ENCODE measurements around the gene ACSM5. TPM values are rescaled to one million over a fixed set of nuclear protein-coding genes. Genes with fewer than 3 reads are reported as not detected.

ACSM5 gene
- total and polyA plus RNA-seq, 2 of the 8 experiments (the other 6 are each of a cell fraction or from before 2014, with no cell fraction given), result not detected

DNA sequence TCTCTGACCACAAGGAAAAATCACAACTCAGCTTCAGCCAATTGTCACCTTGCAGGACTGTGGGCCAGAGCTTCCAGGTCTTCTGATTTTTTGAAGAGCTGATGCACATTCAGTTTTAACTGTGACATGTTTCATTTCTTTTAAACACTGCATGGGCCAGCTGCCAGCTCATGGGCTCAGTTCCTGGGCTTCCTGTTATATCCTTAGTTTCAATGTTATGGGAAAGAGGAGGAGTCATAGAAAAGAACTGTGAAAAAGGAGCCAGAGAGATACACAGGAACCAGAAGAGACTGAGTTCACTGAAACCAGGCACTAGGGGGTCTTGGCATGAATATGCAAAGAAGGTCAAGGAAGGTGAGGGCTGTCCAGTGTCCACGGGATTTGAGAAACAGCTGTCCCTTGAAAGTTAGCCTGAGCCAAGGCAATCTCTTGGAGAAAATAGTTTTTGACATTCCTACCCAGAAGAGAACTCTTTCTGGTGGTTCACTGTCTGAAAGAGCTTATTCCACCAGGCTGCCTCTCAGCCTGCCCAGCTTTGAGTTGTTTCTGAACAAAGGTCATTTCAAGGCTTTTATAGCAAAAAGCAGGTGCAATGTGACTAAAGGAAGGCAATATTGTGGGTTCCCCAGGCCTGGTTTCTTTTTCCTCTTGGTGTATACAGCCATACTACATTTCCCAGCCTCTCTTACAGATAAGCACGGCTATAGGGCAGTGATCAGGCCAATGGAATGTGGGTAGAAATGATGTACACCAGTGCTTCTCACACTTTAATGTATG, 15.3 kb upstream of the ACSM5 start:
- peaks cover 0 to 4% of the 10 kb centered on the region in 2 experiments for H4K20me1 ChIP-seq (replicated peaks in 1 of 2; ENCODE audit: control insufficient read depth in 1 of 2, insufficient read depth in 2 of 2, low read length in 2 of 2)
- 84% methylated on average over 2 of the region's 2 CpGs; no CpG with 5 or more reads in 1 of the 2 experiments for WGBS, 2 experiments (ENCODE audit: extremely low coverage in 1 of 2, insufficient coverage in 1 of 2, insufficient read length in 1 of 2, insufficient replicate concordance in 2 of 2, low coverage in 1 of 2, low lambda C conversion rate in 2 of 2, missing lambda C conversion rate in 1 of 2)
- no peak overlapping the region for H3K14ac ChIP-seq (ENCODE audit: insufficient read length)
- no peak overlapping the region for H3K4me3 ChIP-seq (ENCODE audit: extremely low read depth in 1 of 4, insufficient read depth in 2 of 4, low read depth in 3 of 4, low read length in 4 of 4)
- H3K79me2 ChIP-seq (ENCODE audit: control insufficient read depth in 1 of 2, insufficient read depth in 2 of 2, low read length in 2 of 2), result no peaks in the 10 kb centered on the region
- H3K79me1 ChIP-seq (ENCODE audit: low read depth, low read length), result no peaks in the 10 kb centered on the region
- H2AFZ ChIP-seq (ENCODE audit: low read length), result no peak overlapping the region
- no peak overlapping the region for H3K9ac ChIP-seq (replicated peaks in 1 of 4; ENCODE audit: extremely low read depth in 1 of 4, low read depth in 3 of 4, low read length in 3 of 4)
- no peak overlapping the region for H2BK12ac ChIP-seq (ENCODE audit: low read depth, low read length)
- H3K4me1 ChIP-seq (replicated peaks in 1 of 4; ENCODE audit: control insufficient read depth in 3 of 4, insufficient read depth in 4 of 4, low read length in 3 of 4), result no peaks in the 10 kb centered on the region
- CTCF ChIA-PET (ENCODE audit: partially characterized antibody), result interaction anchor here (0.9 to 5.3 kb wide), 5 partner anchors 9 to 486 kb away, joined by 3 to 41 read pairs (median 3); no protein-coding TSS in a partner anchor
- H3K18ac ChIP-seq (ENCODE audit: extremely low read depth, low read length), result no peak overlapping the region
- H3K4me2 ChIP-seq (ENCODE audit: insufficient read depth in 1 of 2, low read depth in 2 of 2, low read length in 2 of 2), result no peak overlapping the region
- no peak overlapping the region for H4K5ac ChIP-seq (ENCODE audit: insufficient read length, low read depth, low read length)
- H2BK5ac ChIP-seq (ENCODE audit: low read depth, low read length), result no peak overlapping the region
- no peak overlapping the region for H3K23ac ChIP-seq (ENCODE audit: insufficient read length)
- no peak overlapping the region for H2BK20ac ChIP-seq (ENCODE audit: low read length)
- no peak overlapping the region for H3K27ac ChIP-seq (ENCODE audit: low read depth, low read length)
- no peak overlapping the region for H2BK120ac ChIP-seq (replicated peaks; ENCODE audit: low read depth, low read length)
- DNase-seq (ENCODE audit: low read depth in 1 of 2, low spot score in 2 of 2) (no peak), FAIRE-seq (no peak)
- H3K27me3 ChIP-seq (replicated peaks in 1 of 4; ENCODE audit: control insufficient read depth in 3 of 4, extremely low read depth in 1 of 4, insufficient read depth in 3 of 4, low read length in 3 of 4), result no peaks in the 10 kb centered on the region
- H3K9me3 ChIP-seq (ENCODE audit: insufficient read depth in 2 of 2, low read depth in 1 of 2, low read length in 1 of 2), result no peaks in the 10 kb centered on the region
- no peak overlapping the region for H2BK15ac ChIP-seq (ENCODE audit: low read length)
- POLR2A ChIA-PET (ENCODE audit: partially characterized antibody), result no interaction called here
- no peak overlapping the region for H3K56ac ChIP-seq (replicated peaks; ENCODE audit: insufficient read length, low read depth, low read length)
- no peaks in the 10 kb centered on the region for H3K36me3 ChIP-seq (ENCODE audit: control insufficient read depth in 2 of 4, insufficient read depth in 4 of 4, low read length in 3 of 4)
- no peak overlapping the region for H4K91ac ChIP-seq (replicated peaks; ENCODE audit: insufficient read length, low read length)
- H2AK5ac ChIP-seq (ENCODE audit: low read depth, low read length), result no peak overlapping the region
- TF ChIP-seq ASH2L (IDR thresholded peaks at IDR 0.05; ENCODE audit: low read length), result no peak
- no peak for TF ChIP-seq KDM5A (IDR thresholded peaks at IDR 0.05; ENCODE audit: low read length)
- TF ChIP-seq RNF2 (IDR thresholded peaks at IDR 0.05; ENCODE audit: borderline replicate concordance, low read depth, low read length, missing control alignments, poor library complexity, severe bottlenecking), result no peak
- no peak for TF ChIP-seq SAP30 (IDR thresholded peaks at IDR 0.05; ENCODE audit: insufficient read depth, insufficient replicate concordance, low read length)
- no peak for TF ChIP-seq CHD1 (IDR thresholded peaks at IDR 0.05; ENCODE audit: low read depth, low read length)
- no peak for TF ChIP-seq CBX5 (IDR thresholded peaks at IDR 0.05; ENCODE audit: low read depth, low read length)
- no peak for TF ChIP-seq TEAD4 (IDR thresholded peaks at IDR 0.05; ENCODE audit: low read depth, low read length)
- TF ChIP-seq EP300 (IDR thresholded peaks at IDR 0.05; ENCODE audit: borderline replicate concordance in 1 of 2, low read depth in 2 of 2, low read length in 2 of 2), result no peak
- H4K8ac ChIP-seq (ENCODE audit: extremely low read depth, insufficient read depth, low read length), result no peak overlapping the region
- peaks cover 4% of the 10 kb centered on the region; the same call in 1 of the 2 replicates for H3K23me2 ChIP-seq (ENCODE audit: low read depth, low read length)
- H3K4ac ChIP-seq (replicated peaks; ENCODE audit: insufficient read length, low read depth, low read length), result no peak overlapping the region
